ENCODE results near the gene ZNF747. TPM values are rescaled to one million over a fixed set of nuclear protein-coding genes. Genes with fewer than 3 reads are reported as not detected.

Gene ZNF747
- total and polyA plus RNA-seq, 7 experiments from 2014 or later: 8.9 to 17.4 (median 11.7) TPM

GRCh38 chr16:30518552-30518951 lies 16.1 kb downstream of the ZNF747 start:
- Histone ChIP-seq H3K27ac (ENCODE audit: low read depth, low read length) (no peak overlapping the region), H3K36me3 (ENCODE audit: control insufficient read depth in 2 of 3, insufficient read depth in 3 of 3, low read length in 3 of 3) (peaks cover 27 to 85% (median 37%) of the 10 kb centered on the region in 3 experiments), H3K27me3 (ENCODE audit: control insufficient read depth in 2 of 2, insufficient read depth in 2 of 2, low read length in 2 of 2) (no peaks in the 10 kb centered on the region), H3K9me3 (ENCODE audit: control insufficient read depth in 2 of 3, low read length in 3 of 3) (no peaks in the 10 kb centered on the region), H3K4me1 (ENCODE audit: control insufficient read depth in 2 of 2, insufficient read depth in 2 of 2, low read length in 2 of 2) (no peaks in the 10 kb centered on the region), H3K4me3 (ENCODE audit: low read length) (no peak overlapping the region)
- peak overlapping the region in 6 of 9 donors; percentile 32 to 69 (median 42) for H3K27ac Mint-ChIP-seq
- no peak overlapping the region for H3K4me3 Mint-ChIP-seq
- peaks cover 21 to 48% (median 29%) of the 10 kb centered on the region in 5 donors for H3K36me3 Mint-ChIP-seq
- H3K4me1 Mint-ChIP-seq: peaks cover 0 to 32% (median 5%) of the 10 kb centered on the region in 7 donors
- DNase-seq (no peak), ATAC-seq (no peak)
- H3K9me3 Mint-ChIP-seq: no peaks in the 10 kb centered on the region
- POLR2A ChIA-PET: interaction anchor here (0.5 to 1.4 kb wide), 4 partner anchors 9 to 58 kb away, joined by 3 read pairs; no protein-coding TSS in a partner anchor
- CTCF ChIA-PET: interaction anchor here (1.3 kb wide), 1 partner anchor 89 kb away, joined by 6 read pairs; the partner anchor contains the start of gene DCTPP1
- H3K27me3 Mint-ChIP-seq: no peaks in the 10 kb centered on the region
- intact Hi-C loops (cut with micrococcal nuclease): no loop called here

- Histone ChIP-seq H3K4me3 (ENCODE audit: low read length) (no peak overlapping the region), H3K36me3 (ENCODE audit: control insufficient read depth in 2 of 3, insufficient read depth in 3 of 3, low read length in 3 of 3) (peaks cover 39 to 99% (median 58%) of the 10 kb centered on the region in 3 experiments), H3K27ac (ENCODE audit: low read depth, low read length) (no peak overlapping the region), H3K4me1 (ENCODE audit: control insufficient read depth in 2 of 2, insufficient read depth in 2 of 2, low read length in 2 of 2) (no peaks in the 10 kb centered on the region), H3K27me3 (ENCODE audit: control insufficient read depth in 2 of 2, insufficient read depth in 2 of 2, low read length in 2 of 2) (no peaks in the 10 kb centered on the region), H3K9me3 (ENCODE audit: control insufficient read depth in 2 of 3, low read length in 3 of 3) (no peaks in the 10 kb centered on the region)
- ChIA-PET POLR2A (interaction anchor here (0.6 to 1.5 kb wide), 4 partner anchors 20 to 92 kb away, joined by 3 to 4 read pairs (median 4); no protein-coding TSS in a partner anchor), CTCF (interaction anchor here (1.4 kb wide), 1 partner anchor 20 kb away, joined by 3 read pairs; no protein-coding TSS in a partner anchor)
- ATAC-seq (no peak), DNase-seq (no peak)
- Mint-ChIP-seq H3K27me3 (no peaks in the 10 kb centered on the region), H3K27ac (peak overlapping the region in 7 of 9 donors; percentile 18 to 82 (median 74)), H3K4me1 (peaks cover 0 to 43% (median 15%) of the 10 kb centered on the region in 7 donors), H3K4me3 (no peak overlapping the region), H3K36me3 (peaks cover 29 to 68% (median 49%) of the 10 kb centered on the region in 5 donors), H3K9me3 (no peaks in the 10 kb centered on the region)
- intact Hi-C loops (cut with micrococcal nuclease): no loop called here
These were observed 19.4 kb downstream of the ZNF747 start for GRCh38 chr16:30515275-30515674.

DNA sequence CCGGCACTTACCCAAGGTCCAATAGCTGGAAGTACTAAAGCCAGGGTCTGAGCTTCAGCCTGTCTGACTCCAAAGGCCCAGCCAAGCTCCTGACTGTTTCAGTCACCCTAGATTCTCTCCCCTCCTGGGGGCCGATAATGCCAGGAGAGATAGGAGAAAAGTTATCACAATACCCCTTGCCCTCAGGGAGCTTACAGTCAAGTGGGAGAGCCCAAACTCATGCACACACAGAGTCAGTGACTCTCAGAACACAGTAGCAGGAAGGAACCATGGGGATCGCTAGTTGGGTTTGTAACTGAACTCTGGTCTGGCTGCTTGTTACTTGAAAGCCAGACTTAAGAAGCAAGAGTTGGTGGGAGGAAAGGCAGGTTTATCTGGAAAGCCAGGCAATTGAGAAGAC lies 23.1 kb downstream of the ZNF747 start:
- ChIA-PET POLR2A (interaction anchor here (1.2 to 2.2 kb wide), 4 partner anchors 13 to 38 kb away, joined by 3 to 7 read pairs (median 6); partner anchors contain the start of gene ITGAL), CTCF (interaction anchor here (1.2 to 1.6 kb wide), 2 partner anchors 13 to 62 kb away, joined by 3 to 4 read pairs; no protein-coding TSS in a partner anchor)
- peaks cover 39 to 91% (median 48%) of the 10 kb centered on the region in 3 experiments for H3K36me3 ChIP-seq (ENCODE audit: control insufficient read depth in 2 of 3, insufficient read depth in 3 of 3, low read length in 3 of 3)
- no peak overlapping the region for H3K27ac ChIP-seq (ENCODE audit: low read depth, low read length)
- no peak for DNase-seq
- Mint-ChIP-seq H3K4me3 (no peak overlapping the region), H3K27ac (peak overlapping the region in 8 of 9 donors; percentile 3 to 86 (median 50)), H3K27me3 (no peaks in the 10 kb centered on the region), H3K4me1 (peaks cover 0 to 30% (median 10%) of the 10 kb centered on the region in 7 donors), H3K36me3 (peaks cover 18 to 48% (median 34%) of the 10 kb centered on the region in 5 donors), H3K9me3 (no peaks in the 10 kb centered on the region)
- H3K4me3 ChIP-seq (ENCODE audit: low read length): no peak overlapping the region
- H3K4me1 ChIP-seq (ENCODE audit: control insufficient read depth in 2 of 2, insufficient read depth in 2 of 2, low read length in 2 of 2): no peaks in the 10 kb centered on the region
- no peaks in the 10 kb centered on the region for H3K9me3 ChIP-seq (ENCODE audit: control insufficient read depth in 2 of 3, low read length in 3 of 3)
- no peak for ATAC-seq
- no peaks in the 10 kb centered on the region for H3K27me3 ChIP-seq (ENCODE audit: control insufficient read depth in 2 of 2, insufficient read depth in 2 of 2, low read length in 2 of 2)
- intact Hi-C loops (cut with micrococcal nuclease): no loop called here

DNA sequence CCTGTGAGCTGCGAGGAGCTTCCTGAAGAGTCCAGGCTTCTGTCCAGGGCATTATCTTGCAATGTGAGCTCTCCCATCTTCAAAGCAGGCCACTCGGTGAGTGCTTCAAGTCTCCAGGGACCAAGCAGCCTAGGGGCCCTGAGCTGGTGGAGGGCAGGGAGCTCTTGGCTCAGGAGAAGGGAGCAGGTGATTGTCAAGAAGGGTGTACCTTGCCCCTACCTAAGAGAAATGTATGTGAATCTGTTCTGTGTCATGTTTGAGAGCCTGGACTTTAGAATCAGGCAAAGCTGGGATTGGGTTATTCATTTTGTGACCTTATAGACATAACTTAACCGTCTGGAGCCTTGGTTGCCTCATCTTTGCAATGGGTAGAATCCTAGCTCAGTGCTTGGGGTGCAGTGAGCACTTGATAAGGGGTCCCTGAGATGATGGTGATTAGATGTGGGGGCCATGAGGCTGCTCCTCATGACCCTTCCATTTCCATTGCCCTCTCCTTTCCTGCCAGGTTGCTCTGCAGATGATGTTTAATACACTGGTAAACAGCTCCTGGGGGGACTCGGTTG lies 24.2 kb downstream of the ZNF747 start:
- Histone ChIP-seq H3K4me1 (ENCODE audit: control insufficient read depth in 2 of 2, insufficient read depth in 2 of 2, low read length in 2 of 2) (no peaks in the 10 kb centered on the region), H3K36me3 (ENCODE audit: control insufficient read depth in 2 of 3, insufficient read depth in 3 of 3, low read length in 3 of 3) (peaks cover 32 to 88% (median 39%) of the 10 kb centered on the region in 3 experiments), H3K9me3 (ENCODE audit: control insufficient read depth in 2 of 3, low read length in 3 of 3) (no peaks in the 10 kb centered on the region), H3K4me3 (ENCODE audit: low read length) (no peak overlapping the region), H3K27me3 (ENCODE audit: control insufficient read depth in 2 of 2, insufficient read depth in 2 of 2, low read length in 2 of 2) (no peaks in the 10 kb centered on the region), H3K27ac (ENCODE audit: low read depth, low read length) (peak overlapping the region; percentile 11)
- Mint-ChIP-seq H3K4me1 (peaks cover 0 to 28% (median 7%) of the 10 kb centered on the region in 7 donors), H3K9me3 (no peaks in the 10 kb centered on the region), H3K36me3 (peaks cover 14 to 43% (median 28%) of the 10 kb centered on the region in 5 donors), H3K27ac (peak overlapping the region in 7 of 9 donors; percentile 45 to 83 (median 65)), H3K27me3 (no peaks in the 10 kb centered on the region), H3K4me3 (no peak overlapping the region)
- ChIA-PET POLR2A (interaction anchor here (0.5 to 2.2 kb wide), 6 partner anchors 9 to 359 kb away, joined by 3 to 7 read pairs (median 4); partner anchors contain the start of gene ITGAL), CTCF (no interaction called here)
- intact Hi-C loops (cut with micrococcal nuclease): no loop called here
- DNase-seq (no peak), ATAC-seq (no peak)

DNA sequence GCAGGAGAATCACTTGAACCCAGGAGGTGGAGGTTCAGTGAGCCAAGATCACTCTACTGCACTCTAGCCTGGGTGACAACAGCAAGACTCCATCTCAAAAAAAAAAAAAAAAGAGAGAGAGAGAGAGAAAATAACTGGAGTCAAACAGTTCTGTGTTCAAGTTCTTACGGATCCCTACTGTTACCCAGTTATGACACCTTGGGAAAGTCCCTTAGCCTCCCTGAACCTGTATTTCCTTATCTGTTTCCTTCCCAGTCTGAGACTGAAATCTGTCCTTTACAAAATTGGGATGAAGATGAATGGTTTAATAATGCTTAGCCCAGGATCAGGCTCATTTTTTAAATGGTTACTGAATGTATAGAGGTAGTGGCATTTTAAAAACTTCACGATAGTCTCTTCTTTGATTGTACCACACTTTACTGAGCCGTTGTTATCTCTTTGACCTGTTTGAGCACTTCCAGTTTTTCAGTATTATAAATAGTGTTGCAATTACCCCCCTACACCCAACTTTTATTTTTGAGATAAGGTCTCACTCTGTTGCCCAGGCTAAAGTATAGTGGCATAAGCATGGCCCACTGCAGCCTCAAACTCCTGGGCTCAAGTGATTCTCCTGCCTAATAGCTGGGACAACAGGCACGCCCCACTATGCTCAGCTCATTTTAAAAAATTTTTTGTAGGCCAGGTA lies 25.4 kb downstream of the ZNF747 start:
- POLR2A ChIA-PET: interaction anchor here (0.6 to 1.2 kb wide), 5 partner anchors 10 to 841 kb away, joined by 3 to 4 read pairs (median 3); no protein-coding TSS in a partner anchor
- CTCF ChIA-PET: interaction anchor here (0.6 to 1.1 kb wide), 2 partner anchors 79 to 120 kb away, joined by 3 to 4 read pairs; partner anchors contain the start of gene DCTPP1
- Mint-ChIP-seq H3K4me1 (peaks cover 0 to 27% (median 7%) of the 10 kb centered on the region in 7 donors), H3K9me3 (no peaks in the 10 kb centered on the region), H3K27ac (peak overlapping the region in 4 of 9 donors; percentile 31 to 69 (median 58)), H3K27me3 (no peaks in the 10 kb centered on the region), H3K4me3 (no peak overlapping the region), H3K36me3 (peaks cover 8 to 42% (median 25%) of the 10 kb centered on the region in 5 donors)
- no peak for DNase-seq
- Histone ChIP-seq H3K4me3 (ENCODE audit: low read length) (no peak overlapping the region), H3K4me1 (ENCODE audit: control insufficient read depth in 2 of 2, insufficient read depth in 2 of 2, low read length in 2 of 2) (no peaks in the 10 kb centered on the region), H3K27ac (ENCODE audit: low read depth, low read length) (no peak overlapping the region), H3K36me3 (ENCODE audit: control insufficient read depth in 2 of 3, insufficient read depth in 3 of 3, low read length in 3 of 3) (peaks cover 42 to 88% (median 46%) of the 10 kb centered on the region in 3 experiments), H3K27me3 (ENCODE audit: control insufficient read depth in 2 of 2, insufficient read depth in 2 of 2, low read length in 2 of 2) (no peaks in the 10 kb centered on the region), H3K9me3 (ENCODE audit: control insufficient read depth in 2 of 3, low read length in 3 of 3) (no peaks in the 10 kb centered on the region)
- intact Hi-C loops (cut with micrococcal nuclease): no loop called here
- no peak for ATAC-seq

DNA sequence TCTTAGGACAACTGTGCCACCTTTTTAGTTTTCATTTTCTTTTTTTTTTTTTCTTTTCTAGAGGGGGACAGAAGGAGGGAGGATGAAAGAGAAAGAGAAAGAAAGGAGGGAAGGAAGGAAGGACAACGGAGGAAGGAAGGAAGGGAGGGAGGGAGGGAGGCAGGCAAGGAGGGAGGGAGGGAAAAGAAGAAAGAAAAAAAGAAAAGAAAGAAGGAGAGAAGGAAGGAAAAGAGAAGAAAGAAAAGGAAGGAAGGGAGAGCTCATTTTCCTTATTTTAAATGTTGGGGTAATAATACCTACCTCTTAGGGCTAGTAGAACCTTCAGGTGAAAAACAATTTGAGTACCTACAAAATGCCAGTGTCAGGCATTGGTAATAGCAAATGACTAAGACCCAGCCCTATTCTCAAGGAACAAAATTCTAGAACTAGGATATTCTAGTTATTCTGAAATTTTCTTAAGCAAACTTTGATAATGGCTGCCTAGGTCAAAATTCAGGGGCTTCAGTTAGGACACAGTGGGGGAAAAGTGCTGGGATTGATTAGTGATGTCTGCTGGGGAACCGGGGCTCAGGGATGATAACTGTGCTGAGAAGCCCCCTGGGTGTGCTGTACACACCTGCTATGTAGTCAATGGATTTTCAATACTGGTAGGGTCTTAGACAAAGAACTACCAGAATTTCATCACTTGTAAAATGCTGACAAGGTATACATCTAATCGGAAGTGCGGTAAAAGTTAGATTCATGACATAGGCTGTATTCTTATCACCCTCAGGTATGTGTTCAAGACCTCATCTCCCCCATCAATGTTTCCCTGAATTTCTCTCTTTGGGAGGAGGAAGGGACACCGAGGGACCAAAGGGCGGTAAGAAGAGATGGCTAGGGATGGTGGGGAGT lies 31.0 kb downstream of the ZNF747 start:
- Histone ChIP-seq H3K4me3 (ENCODE audit: low read length) (no peak overlapping the region), H3K36me3 (ENCODE audit: control insufficient read depth in 2 of 3, insufficient read depth in 3 of 3, low read length in 3 of 3) (peaks cover 30 to 74% (median 34%) of the 10 kb centered on the region in 3 experiments), H3K27ac (ENCODE audit: low read depth, low read length) (peak overlapping the region; percentile 58), H3K4me1 (ENCODE audit: control insufficient read depth in 2 of 2, insufficient read depth in 2 of 2, low read length in 2 of 2) (no peaks in the 10 kb centered on the region), H3K9me3 (ENCODE audit: control insufficient read depth in 2 of 3, low read length in 3 of 3) (no peaks in the 10 kb centered on the region), H3K27me3 (ENCODE audit: control insufficient read depth in 2 of 2, insufficient read depth in 2 of 2, low read length in 2 of 2) (no peaks in the 10 kb centered on the region)
- H3K4me1 Mint-ChIP-seq: peaks cover 0 to 19% (median 8%) of the 10 kb centered on the region in 7 donors
- no peak for DNase-seq
- peak overlapping the region; percentile 36 to 84 (median 63) for H3K27ac Mint-ChIP-seq
- no peaks in the 10 kb centered on the region for H3K9me3 Mint-ChIP-seq
- POLR2A ChIA-PET: interaction anchor here (0.7 kb wide), 2 partner anchors 73 to 160 kb away, joined by 3 read pairs; no protein-coding TSS in a partner anchor
- H3K27me3 Mint-ChIP-seq: no peaks in the 10 kb centered on the region
- no peak overlapping the region for H3K4me3 Mint-ChIP-seq
- intact Hi-C loops (cut with micrococcal nuclease): no loop called here
- H3K36me3 Mint-ChIP-seq: peaks cover 8 to 26% (median 15%) of the 10 kb centered on the region in 5 donors
- ATAC-seq: no peak
- CTCF ChIA-PET: no interaction called here

Measured in naive thymus-derived CD4-positive, alpha-beta T cell (primary cell).